CMK (cell line): Measurements from ENCODE around the gene SPRY2.

Experiments used
- DNase-seq: peaks from one replicate; pipeline ENCODE4 v3.0.0-alpha.2; 2010; ENCODE audit warnings: low read depth

The SPRY2 gene

DNA sequence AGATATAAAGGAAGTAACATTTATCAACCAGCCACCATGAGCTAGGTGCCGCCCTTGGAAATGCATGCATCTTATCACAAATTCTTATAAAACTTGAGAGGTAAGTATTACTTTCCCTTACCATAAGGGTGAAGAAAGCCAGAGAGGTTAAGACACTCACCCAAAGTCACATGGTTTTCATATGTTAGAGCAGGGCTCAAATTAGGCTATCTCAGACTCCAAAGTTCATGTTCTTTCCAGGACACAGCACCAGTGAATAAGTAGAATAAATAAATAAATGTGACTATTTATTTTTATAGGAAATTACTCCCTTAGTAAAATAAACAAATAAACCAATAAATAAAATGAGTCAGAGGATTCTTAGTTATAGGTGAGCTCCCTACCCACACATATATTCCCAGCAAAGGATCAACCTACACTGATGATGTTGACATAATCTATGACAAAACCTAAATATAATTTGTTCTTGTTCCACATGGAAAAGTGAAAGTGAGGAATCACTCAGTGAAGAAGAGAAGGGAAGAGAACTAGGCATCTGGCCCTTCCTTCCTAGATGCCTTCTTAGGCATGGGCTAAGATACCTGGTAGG, 27.2 kb downstream of the SPRY2 start:
- no peak for DNase-seq

DNA sequence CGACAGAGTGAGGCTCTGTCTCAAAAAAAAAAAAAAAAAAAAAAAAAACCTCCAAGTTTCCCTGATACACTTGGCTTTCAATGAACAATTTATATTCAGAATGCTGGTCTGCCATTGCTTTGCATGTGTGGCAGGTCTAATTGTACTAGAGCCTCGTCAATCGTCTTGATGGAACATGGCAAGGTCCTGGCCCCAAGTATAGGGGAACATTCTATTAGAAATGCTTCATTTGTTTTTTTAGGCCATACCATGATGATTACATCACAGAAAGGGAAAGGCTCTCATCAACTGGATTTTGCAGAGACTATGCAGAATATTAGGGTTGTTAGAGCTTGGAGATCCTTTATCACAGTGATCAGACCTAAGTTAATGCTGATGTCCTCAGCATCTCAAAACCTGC, 28.0 kb downstream of the SPRY2 start:
- no peak for DNase-seq

DNA sequence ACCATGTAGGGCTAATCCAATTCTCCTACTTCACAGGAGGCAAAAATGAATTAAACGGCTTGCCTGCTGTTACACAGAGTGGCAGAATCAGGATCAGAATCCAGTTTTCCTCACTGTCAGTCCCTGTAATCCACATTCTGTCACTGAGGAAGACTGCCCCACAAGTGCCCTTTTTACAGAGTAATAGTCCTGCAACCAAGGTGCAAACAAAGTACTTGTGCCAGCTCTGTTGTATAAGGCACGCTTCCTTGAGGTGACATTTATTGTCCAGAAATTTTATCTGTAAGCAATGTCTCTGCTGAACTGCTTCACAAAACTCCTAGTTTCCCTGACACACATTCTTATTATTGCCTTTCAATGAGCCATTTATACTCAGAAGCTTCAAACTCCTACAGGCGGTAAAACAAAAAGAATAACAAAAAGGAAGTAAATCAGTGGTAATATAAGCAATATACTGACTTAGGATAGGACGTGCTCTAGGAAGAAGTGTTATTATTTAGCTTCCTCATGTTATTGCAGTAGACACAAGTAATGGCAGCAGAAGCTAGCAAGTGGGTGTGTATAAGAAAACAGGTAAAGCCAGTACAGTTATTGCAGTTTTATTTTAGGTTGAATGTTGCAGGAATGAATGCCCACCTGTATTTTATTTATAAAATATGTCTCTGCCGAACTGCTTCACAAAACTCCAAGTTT, 28.8 kb downstream of the SPRY2 start:
- DNase-seq, result no peak

DNA sequence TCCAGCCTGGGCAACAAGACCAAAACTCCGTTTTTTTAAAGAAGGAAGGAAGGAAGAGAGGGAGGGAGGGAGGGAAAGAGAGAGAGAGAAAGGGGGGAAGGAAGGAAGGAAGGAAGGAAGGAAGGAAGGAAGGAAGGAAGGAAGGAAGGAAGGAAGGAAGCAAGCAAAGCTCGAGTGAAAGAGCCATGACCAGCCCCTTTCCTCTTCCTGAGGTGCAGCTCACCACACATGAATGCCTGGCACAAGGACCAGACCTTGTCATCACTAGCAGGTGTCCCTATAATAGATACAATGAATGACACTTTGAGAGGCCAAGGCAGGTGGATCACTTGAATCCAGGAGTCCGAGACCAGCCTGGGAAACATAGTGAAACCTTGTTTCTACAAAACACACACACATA, 31.0 kb downstream of the SPRY2 start:
- no peak for DNase-seq

DNA sequence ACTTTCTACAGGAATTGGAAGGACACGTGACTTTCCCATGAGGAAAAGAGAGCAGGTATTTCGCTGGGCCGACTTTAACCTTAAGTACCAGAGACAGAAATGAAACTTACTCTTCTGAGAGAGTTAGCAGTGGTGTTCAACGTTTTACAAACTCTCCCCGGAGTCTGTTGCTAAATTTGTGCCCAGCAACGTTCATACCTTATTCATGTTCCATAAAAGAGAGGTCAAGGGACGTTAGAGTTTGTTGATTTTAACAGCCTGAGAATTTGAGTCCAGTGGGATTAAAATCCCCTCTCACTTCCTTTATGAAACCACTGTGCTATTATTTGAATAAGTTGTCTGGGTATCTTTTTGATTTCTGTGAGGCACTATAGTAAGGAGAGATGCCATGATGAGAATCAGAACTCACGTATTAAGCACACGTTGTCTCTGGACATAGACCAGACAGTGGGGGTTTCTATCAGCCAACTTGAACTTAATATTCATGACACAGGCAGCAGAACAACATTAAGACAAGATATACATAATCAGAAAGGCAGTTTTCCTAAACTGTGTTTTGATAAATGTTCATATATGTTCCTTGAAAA, 33.4 kb downstream of the SPRY2 start:
- no peak for DNase-seq

DNA sequence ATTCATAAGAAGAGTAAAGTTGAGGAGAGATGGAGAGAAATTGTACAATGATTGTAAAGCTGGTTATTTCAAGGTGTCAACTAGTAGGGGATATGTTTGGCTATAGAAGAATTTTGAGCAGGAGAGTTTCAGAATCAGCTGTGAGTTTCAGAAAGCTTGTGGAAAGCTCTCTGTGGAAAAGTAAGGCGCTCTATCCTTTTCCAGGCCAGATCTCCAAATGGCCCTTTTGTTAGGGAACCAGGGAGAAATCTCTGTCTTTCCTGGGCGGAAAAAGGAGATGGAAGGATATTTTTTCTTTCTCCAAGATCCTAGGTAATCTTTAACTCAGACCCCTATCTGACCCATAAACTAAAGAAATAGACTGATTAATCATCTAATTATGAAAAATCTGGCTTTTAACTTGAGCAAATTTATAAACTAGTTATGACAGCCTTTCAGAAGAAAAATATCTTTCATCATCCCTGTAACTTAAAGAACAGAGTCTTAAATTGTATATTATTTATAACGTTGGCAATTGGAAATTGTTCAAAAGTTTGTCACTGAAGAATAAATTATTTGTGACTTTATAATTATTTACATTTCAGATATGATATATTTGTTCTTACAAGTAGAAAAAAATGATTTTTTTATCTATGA, 34.5 kb downstream of the SPRY2 start:
- no peak for DNase-seq

- DNase-seq, result no peak
Measured at GRCh38 chr13:80305737-80306136, 35.2 kb downstream of the SPRY2 start.

GRCh38 chr13:80303225-80303811, 37.6 kb downstream of the SPRY2 start:
- no peak for DNase-seq

GRCh38 chr13:80299046-80299445, 41.9 kb downstream of the SPRY2 start:
- DNase-seq, result no peak

- DNase-seq, result no peak
Measured at GRCh38 chr13:80297503-80297902, 43.4 kb downstream of the SPRY2 start.

DNA sequence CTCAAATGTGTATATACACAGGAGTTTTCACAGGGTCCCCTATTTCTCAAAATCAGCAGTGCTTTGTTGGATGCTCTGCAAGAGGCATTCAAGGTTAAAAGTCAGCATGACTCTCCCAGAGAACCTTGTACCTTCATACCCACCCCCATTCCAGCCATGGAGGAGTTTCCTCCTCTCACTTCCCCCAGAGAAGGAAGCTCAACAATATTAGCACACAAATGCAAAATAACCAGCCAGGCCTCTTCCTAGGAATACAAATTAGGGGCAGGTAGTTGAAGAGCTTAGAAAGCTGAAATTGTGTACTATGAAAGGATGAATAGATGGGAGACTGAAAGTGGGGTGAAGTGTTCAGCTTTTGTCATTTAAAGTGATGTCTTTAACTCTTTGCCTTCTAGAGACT, 43.8 kb downstream of the SPRY2 start:
- DNase-seq, result no peak

- DNase-seq, result no peak
Measured at GRCh38 chr13:80296638-80297037, 44.3 kb downstream of the SPRY2 start.

- DNase-seq, result no peak
Measured at GRCh38 chr13:80290591-80290990, 50.3 kb downstream of the SPRY2 start.
